Vagina (tissue), 2 donors: ENCODE data around the gene ETS1. TPM values are rescaled to one million over a fixed set of nuclear protein-coding genes. Genes with fewer than 3 reads are reported as not detected.

ENCODE experiments used
- DNase-seq, 2 donors: peaks; one replicate each; pipeline ENCODE4 v3.0.0-alpha.2; 2017; ENCODE audit errors: extremely low spot score in 2 of 2
- H3K27ac ChIP-seq: fragments of 200-600 bp; sonication (generic); one replicate; pipeline ENCODE4 v1.5.1; 2019
- H3K27me3 ChIP-seq: fragments of 200-600 bp; sonication (generic); one replicate; pipeline ENCODE4 v1.5.1; 2019
- H3K36me3 ChIP-seq, 2 donors: fragments of 200-600 bp; sonication (generic); one replicate each; pipeline ENCODE4 v1.5.1; 2017 to 2019
- H3K4me1 ChIP-seq: fragments of 200-600 bp; sonication (generic); one replicate; pipeline ENCODE4 v1.5.1; 2019
- H3K4me3 ChIP-seq, 2 donors: fragments of 200-600 bp; sonication (generic); 1 replicate in 1 of 2; 2 replicates in 1 of 2; pipeline ENCODE4 v1.5.1; 2016 to 2019
- H3K9me3 ChIP-seq: fragments of 200-600 bp; sonication (generic); one replicate; pipeline ENCODE4 v1.5.1; 2019
- CTCF ChIP-seq, 3 experiments: fragments of 450-650 bp in 2 of 3; fragments of 200-600 bp in 1 of 3; sonication (generic) in 1 of 3; IDR thresholded peaks; one replicate each; pipeline ENCODE4 v1.5.1; 2017 to 2019; ENCODE audit warnings: antibody characterized with exemption in 3 of 3, mild to moderate bottlenecking in 2 of 3, moderate library complexity in 2 of 3
- POLR2A ChIP-seq, 2 donors: fragments of 450-650 bp; IDR thresholded peaks; one replicate each; pipeline ENCODE4 v1.6.1; 2017; ENCODE audit warnings: antibody characterized with exemption in 2 of 2, mild to moderate bottlenecking in 2 of 2, moderate library complexity in 2 of 2
- POLR2AphosphoS5 ChIP-seq, 2 donors: sonication (generic); formaldehyde crosslinking; IDR thresholded peaks; one replicate each; pipeline ENCODE4 v1.9.0; 2017; ENCODE audit warnings: antibody characterized with exemption in 2 of 2, mild to moderate bottlenecking in 2 of 2, low read depth in 1 of 2; ENCODE audit not compliant: insufficient read depth in 1 of 2
- intact Hi-C: fragments of 100-400 bp; cut with DNase I; formaldehyde crosslinking; loops from one replicate; pipeline ENCODE4 v1.15.1; 2023
- total RNA-seq: library from RNA; depleted of rRNA; stranded (reverse); fragments of >200 nt; gene quantifications from one replicate; pipeline ENCODE4 v1.2.3, GENCODE V29; 2016

ETS1 gene
- total RNA-seq, 1 donor from 2014 or later = 51.6 TPM

GRCh38 chr11:128477278-128477677 is 110.1 kb downstream of the ETS1 start:
- DNase-seq = no peak
- Histone ChIP-seq H3K4me3 (no peak overlapping the region), H3K4me1 (peaks cover 90% of the 10 kb centered on the region), H3K36me3 (peaks cover 0 to 26% of the 10 kb centered on the region in 2 donors), H3K27me3 (no peaks in the 10 kb centered on the region), H3K27ac (no peak overlapping the region), H3K9me3 (no peaks in the 10 kb centered on the region)
- intact Hi-C loops = no loop called here
- TF ChIP-seq POLR2A (IDR thresholded peaks at IDR 0.05) (no peak), CTCF (IDR thresholded peaks at IDR 0.05) (no peak), POLR2AphosphoS5 (IDR thresholded peaks at IDR 0.05; ENCODE audit: insufficient read depth in 1 of 2, low read depth in 1 of 2) (no peak)

GRCh38 chr11:128476729-128477128 is 110.6 kb downstream of the ETS1 start:
- H3K36me3 ChIP-seq = peaks cover 0 to 26% of the 10 kb centered on the region in 2 donors
- H3K27ac ChIP-seq = no peak overlapping the region
- TF ChIP-seq CTCF (IDR thresholded peaks at IDR 0.05) (no peak), POLR2A (IDR thresholded peaks at IDR 0.05) (no peak), POLR2AphosphoS5 (IDR thresholded peaks at IDR 0.05; ENCODE audit: insufficient read depth in 1 of 2, low read depth in 1 of 2) (no peak)
- intact Hi-C loops = no loop called here
- H3K27me3 ChIP-seq = no peaks in the 10 kb centered on the region
- H3K4me1 ChIP-seq = peaks cover 90% of the 10 kb centered on the region
- H3K9me3 ChIP-seq = no peaks in the 10 kb centered on the region
- no peak for DNase-seq
- H3K4me3 ChIP-seq = no peak overlapping the region

GRCh38 chr11:128476049-128476448 is 111.3 kb downstream of the ETS1 start:
- H3K4me1 ChIP-seq = peaks cover 92% of the 10 kb centered on the region
- no peaks in the 10 kb centered on the region for H3K9me3 ChIP-seq
- peaks cover 0 to 26% of the 10 kb centered on the region in 2 donors for H3K36me3 ChIP-seq
- no peak for TF ChIP-seq POLR2A (IDR thresholded peaks at IDR 0.05)
- TF ChIP-seq POLR2AphosphoS5 (IDR thresholded peaks at IDR 0.05; ENCODE audit: insufficient read depth in 1 of 2, low read depth in 1 of 2) = no peak
- no peak for TF ChIP-seq CTCF (IDR thresholded peaks at IDR 0.05)
- intact Hi-C loops = no loop called here
- peak overlapping the region; percentile 77 for H3K27ac ChIP-seq
- no peak overlapping the region for H3K4me3 ChIP-seq
- DNase-seq = no peak
- no peaks in the 10 kb centered on the region for H3K27me3 ChIP-seq

GRCh38 chr11:128474036-128474874 is 113.1 kb downstream of the ETS1 start:
- Histone ChIP-seq H3K4me1 (peaks cover 83% of the 10 kb centered on the region), H3K4me3 (no peak overlapping the region), H3K36me3 (peaks cover 0 to 18% of the 10 kb centered on the region in 2 donors), H3K27ac (peak overlapping the region; percentile 77), H3K9me3 (no peaks in the 10 kb centered on the region), H3K27me3 (no peaks in the 10 kb centered on the region)
- TF ChIP-seq POLR2A (IDR thresholded peaks at IDR 0.05) (no peak), CTCF (IDR thresholded peaks at IDR 0.05) (no peak), POLR2AphosphoS5 (IDR thresholded peaks at IDR 0.05; ENCODE audit: insufficient read depth in 1 of 2, low read depth in 1 of 2) (no peak)
- intact Hi-C loops = no loop called here
- DNase-seq = no peak

GRCh38 chr11:128473636-128474035 is 113.7 kb downstream of the ETS1 start:
- intact Hi-C loops = no loop called here
- Histone ChIP-seq H3K27me3 (no peaks in the 10 kb centered on the region), H3K4me3 (no peak overlapping the region), H3K36me3 (peaks cover 0 to 17% of the 10 kb centered on the region in 2 donors), H3K4me1 (peaks cover 82% of the 10 kb centered on the region), H3K27ac (peak overlapping the region; percentile 77), H3K9me3 (no peaks in the 10 kb centered on the region)
- TF ChIP-seq POLR2A (IDR thresholded peaks at IDR 0.05) (no peak), CTCF (IDR thresholded peaks at IDR 0.05) (no peak), POLR2AphosphoS5 (IDR thresholded peaks at IDR 0.05; ENCODE audit: insufficient read depth in 1 of 2, low read depth in 1 of 2) (no peak)
- DNase-seq = no peak
